A673 (cell line): ENCODE measurements around the gene FIBCD1.

Source experiments
- CTCF ChIP-seq: fragments of 300-800, 200-600 bp; sonication (generic); conservative IDR thresholded peaks from 2 replicates; pipeline ENCODE4 v1.5.1; 2017; ENCODE audit warnings: low read depth, mild to moderate bottlenecking, antibody characterized with exemption, low read length, moderate library complexity, mixed read lengths
- EZH2 ChIP-seq: fragments of 200-600 bp; sonication (generic); IDR thresholded peaks from 2 replicates; pipeline ENCODE4 v1.6.1; 2017; ENCODE audit warnings: borderline replicate concordance, low read depth, mild to moderate bottlenecking, mixed read lengths, antibody characterized with exemption, low read length; ENCODE audit not compliant: poor library complexity, severe bottlenecking

GRCh38 chr9:130970052-130970451 lies 31.0 kb upstream of the FIBCD1 start:
- TF ChIP-seq CTCF (no peak), EZH2 (no peak)
